Stimulated activated CD8-positive, alpha-beta memory T cell treated with anti-CD3 and anti-CD28 coated beads, Interleukin-15, amount 100 ng/mL, for 4 hours (primary cell): ENCODE measurements around the gene ARHGEF17.
"Not testable (repeated sequence)": the region's sequence is repeated elsewhere in the genome, so short reads cannot be mapped to it uniquely, and the experiment has no call there.

Source experiments
- DNase-seq, 2 donors: peaks; one replicate each; pipeline ENCODE4 v3.0.0-alpha.2; 2020; ENCODE audit warnings: low read depth in 2 of 2

The ARHGEF17 gene

DNA sequence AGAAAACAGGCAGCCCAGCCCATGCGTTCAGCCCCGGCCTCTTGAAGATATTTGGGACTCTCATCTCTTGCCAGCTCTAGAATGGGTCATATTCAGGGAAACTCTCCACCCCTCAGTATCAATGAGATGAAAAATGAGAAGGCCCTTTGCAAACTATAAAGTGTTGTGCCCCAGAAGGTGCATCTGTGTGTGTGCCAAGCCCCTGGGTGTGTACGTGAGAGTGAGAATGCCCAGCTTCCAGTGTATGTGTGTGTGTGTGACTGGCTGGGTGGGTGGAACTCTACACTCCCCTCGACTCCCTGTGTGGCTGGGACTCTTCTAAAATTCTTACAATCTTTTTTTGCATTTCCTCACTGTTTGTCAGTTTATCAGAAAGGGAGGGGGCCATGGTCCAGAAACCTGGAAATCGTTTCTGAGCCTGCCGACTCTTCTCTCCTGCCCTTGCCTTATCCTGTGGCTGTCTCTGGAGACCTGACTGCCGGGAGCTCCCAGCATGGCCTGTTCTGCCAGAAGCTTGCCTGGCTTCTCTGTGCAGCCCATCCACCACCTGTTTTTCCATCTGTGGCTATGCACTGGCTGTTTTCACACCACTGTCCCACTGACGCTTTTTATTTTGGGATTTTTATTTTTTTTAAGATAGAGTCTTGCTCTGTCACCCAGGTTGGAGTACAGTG lies 34.7 kb upstream of the ARHGEF17 start:
- DNase-seq = no peak

DNA sequence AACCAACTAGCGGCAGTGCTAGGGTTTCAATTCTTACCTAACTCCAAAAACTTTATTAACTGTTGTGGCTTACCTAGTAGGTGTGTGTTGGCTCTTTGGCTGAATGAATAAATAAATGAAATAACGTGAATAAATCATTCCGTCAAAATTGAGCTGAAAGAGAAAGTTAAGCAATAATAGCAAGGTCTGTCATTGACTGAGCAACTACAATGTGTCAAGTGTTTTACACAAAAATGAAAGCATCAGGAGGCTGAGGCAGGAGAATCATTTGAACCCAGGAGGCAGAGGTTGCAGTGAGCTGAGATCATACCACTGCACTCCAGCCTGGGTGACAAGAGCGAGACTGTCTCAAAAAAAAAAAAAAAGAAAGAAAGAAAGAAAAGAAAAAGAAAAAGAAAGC lies 33.9 kb upstream of the ARHGEF17 start:
- DNase-seq = not testable (repeated sequence)

DNA sequence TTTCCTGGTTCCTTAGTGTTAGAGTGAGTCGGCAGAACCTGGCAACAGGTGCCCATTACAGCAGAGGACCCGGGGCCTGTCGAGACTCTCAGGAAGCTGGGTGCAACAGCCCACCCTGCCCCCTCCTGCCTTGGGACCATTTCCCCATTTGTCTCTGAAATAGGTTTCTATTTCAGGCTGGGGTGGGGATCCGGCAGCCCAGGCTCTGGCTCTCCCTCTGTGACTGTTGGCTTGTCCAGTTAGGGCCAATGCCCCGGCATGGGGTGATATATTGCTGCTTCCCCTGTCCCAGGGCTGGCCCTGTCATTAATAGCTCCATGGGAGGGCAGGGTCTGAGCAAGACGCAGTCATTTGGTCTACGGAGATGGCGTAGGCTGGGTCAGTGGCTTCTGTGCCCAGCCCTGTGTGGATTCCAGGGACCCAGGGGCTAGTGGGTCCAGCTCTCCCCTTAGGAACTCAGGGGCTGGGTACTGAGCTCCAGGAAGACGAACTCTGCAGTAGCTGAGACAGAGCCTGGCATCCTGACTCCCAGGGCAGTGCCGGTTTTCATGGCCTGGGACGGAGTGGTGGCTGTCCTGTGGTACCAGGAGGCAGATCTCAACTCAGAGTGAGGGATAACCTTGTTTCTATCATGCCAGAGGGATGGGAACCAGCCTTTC lies 33.2 kb upstream of the ARHGEF17 start:
- DNase-seq = no peak

DNA sequence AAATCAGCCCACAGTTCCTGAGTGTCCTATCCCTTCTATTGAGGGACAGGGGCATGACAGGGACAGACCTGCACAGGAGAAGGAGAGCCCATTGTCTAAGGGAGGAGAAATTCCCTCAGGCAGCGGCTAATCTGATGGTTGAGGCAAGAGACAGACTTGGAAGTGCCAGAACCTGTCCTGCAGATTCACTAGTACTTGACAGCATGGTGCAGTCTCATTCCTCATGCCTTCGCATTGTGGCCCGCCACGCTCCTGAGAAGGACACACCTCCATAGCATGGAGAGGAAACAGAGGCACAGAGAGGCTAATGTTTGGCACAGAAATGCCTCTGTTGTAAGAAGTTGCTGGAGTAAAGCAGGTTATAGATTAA lies 32.7 kb upstream of the ARHGEF17 start:
- DNase-seq = no peak

DNA sequence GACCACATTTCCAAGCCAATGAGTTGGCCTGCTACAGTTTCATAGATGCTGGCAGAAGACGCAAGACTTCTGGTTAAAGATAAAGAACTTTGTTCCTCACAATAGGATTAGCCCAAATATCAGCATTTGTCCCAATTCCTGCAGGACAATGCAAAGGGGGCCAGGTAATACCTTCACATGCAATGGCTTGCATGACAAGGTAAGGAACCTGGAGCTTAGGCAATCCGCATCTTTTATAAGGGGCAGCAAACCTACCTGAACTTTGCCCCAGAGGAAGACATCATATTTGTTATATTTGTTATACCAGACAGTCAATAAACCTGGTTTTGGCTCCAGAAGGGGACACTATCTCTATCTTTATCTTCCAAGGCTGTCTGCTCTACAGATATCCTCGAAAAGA lies 30.6 kb upstream of the ARHGEF17 start:
- no peak for DNase-seq

DNA sequence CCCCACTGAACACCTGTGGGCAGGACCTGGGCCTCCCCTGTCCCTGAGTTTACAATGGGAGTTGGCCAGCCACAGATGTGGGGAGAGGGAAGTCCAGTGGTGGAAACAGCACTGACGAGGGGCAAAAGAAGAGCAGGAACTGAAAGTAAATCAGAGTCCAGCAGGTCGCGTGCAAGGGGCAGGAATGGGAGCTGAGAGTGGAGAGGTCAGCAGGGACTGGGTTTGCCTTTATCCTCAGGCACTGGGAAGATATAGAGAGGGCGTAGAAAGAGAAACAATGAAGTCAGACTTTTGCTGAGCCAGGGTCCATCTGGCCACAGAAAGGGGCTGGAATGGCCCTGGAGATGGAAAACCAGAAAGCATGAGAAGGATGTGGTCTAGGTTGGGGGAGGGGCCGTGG lies 27.4 kb upstream of the ARHGEF17 start:
- no peak for DNase-seq

DNA sequence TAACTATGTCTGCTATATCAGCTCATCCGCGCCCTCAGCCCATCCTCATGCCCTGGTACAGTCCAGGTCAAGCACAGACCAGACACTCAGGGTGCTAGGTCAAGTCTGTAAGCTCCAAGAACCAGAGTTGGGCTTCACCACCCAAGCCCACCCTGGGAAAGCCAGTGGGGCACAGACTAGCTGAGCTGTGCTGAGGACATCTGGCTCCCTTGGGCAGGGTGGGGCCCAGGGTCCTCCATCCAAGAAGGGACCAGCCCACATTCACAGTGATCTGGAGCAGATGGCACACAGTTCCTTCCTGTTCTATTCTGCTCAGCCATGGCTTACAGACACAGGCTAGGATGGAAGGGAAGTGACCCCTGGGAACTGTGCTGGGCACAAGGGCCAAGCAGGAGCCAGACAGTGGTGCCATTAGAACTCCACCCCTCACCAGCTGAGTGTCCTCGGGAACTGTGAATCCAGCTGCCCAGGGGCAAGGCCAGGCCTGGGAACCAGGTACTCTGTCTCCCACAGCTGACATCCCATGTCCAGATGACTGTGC lies 26.8 kb upstream of the ARHGEF17 start:
- DNase-seq = no peak

DNA sequence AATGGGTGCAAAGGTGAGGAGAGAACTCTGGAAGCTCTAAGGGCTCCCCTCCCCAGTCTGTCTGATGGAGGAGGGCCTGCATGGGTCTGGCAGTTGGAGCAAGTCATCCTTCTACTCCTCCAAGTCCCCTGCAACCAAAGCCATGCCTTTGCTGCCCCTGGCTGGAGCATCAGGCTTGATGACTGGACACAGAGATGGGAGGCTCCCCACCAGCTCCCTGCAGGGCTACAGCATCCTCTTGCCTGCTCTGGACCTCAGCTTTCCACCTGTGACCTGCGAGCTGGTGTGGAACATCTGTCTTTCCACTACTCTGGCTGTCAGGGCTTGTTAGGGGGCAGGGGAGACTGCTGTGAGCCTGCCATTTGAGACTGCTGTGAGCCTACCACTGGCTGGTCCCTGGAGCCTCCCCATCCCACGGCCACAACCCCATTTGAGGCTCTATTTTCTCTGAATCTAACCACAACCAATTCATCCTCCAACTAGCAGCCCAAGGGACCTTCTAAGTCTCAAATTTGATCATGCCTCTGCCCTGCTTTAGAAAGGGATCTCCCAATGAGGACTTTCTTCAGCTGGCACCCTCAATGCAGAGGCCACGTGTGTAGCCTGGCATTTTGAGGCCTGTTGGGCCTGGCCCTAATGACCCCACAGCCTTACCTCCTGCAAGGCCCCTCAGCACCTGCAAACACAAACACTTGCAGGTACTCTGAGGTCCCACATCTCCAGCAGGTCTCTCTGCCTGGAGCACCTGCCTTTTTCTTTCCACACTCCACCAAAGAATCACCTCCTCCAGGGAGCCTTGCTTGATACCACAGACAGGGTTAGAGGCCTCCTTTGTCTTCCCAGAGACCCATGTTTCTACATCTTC lies 26.0 kb upstream of the ARHGEF17 start:
- no peak for DNase-seq

DNA sequence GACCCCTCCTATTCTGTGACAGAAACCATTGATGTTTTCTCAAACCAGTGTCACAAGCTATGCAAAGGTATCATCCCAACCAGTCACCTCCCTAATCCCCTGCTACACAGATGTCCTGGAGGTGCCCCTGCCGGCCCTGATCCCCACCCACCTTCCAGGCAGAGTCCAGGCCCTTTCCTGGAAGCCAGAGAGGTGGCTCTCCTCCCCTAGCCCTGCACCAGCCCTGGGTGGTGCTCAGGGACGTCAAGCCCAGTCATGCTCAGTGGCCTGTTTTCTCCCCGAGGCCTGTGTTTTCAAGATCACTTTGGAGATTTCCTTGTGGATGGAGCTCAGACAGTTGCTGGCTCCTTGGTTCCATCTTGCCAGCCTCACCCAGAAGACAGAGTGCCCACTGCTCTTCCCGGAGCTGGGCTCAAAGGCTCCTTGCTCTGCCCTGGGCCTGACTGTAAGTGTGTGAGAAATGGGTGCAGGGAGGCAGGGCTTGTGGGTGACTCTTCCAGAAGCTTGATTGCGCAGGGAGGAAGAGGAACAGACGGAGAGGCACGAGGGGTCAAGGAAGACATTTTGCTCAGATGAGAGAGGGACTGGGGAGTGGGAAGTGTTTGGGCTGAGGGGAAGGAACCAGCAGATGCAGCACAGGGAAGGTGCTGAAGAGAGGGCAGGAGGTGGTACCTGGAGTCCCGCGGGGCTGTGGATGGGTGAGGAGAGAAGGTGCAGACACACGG lies 24.6 kb upstream of the ARHGEF17 start:
- no peak for DNase-seq

DNA sequence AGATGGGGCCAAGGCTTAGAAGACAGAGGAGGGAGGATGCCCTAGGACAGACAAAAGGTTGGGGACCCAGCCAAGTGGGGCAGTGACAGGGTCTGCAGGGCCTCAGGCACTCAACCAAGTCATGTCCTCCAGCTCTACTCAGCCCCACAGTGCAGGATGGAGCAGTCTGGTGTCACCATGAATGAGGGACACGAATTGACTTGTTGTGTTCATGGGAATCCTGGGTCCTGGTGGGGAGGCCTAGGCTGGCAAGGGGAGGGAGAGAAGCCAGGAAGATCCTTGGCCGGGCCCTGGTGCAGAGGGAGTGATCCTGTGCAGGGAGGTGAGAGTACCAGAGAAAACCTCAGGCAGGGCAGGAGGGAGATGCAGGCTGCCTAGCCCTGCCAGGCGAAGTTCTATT lies 24.0 kb upstream of the ARHGEF17 start:
- no peak for DNase-seq

DNA sequence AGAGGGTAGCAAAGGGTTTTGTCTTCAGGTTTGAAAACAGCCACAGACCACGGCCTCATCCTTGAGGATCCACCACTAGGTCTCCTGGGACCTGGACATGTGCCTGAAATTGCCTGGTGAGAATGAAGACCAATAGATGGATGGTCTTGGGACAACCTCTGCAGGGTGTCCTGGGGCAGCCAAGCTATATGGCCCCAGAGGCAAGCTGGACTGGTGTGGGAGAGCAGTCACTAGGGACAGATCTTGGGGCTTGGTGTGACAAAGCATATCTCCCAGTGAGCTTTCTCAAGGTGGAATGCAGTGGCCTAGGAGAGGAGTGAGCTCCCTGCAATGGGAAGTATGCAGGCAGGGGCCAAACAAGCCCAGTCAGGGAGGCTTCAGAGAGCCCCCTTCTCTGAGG lies 22.4 kb upstream of the ARHGEF17 start:
- no peak for DNase-seq

DNA sequence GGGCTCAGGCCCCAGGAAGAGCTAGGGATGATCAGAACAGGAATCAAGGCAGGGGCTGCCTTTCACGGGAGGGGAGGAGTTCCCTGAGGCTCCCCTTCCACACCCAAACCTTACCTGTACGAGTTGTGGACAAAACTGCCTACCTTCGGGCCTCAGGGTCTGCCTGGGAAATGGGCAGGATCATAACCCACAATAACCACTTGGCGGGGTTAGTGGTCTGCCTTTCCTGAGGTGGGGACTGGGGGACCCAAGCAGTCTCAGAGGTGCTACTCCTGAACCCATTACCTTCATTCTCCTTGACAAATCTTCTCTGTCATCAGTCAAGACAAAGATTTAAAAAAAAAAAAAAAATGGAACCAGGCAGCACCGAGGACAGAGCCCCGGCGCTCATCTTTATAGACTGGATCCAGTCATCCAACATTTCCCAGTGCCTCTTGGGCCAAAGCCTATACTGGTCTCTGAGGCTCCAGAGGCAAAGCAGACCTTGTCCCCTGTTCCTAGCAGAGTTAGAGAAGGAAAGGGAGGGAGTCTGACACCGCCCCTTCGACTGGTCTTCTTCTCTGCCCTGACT lies 21.8 kb upstream of the ARHGEF17 start:
- DNase-seq = no peak

DNA sequence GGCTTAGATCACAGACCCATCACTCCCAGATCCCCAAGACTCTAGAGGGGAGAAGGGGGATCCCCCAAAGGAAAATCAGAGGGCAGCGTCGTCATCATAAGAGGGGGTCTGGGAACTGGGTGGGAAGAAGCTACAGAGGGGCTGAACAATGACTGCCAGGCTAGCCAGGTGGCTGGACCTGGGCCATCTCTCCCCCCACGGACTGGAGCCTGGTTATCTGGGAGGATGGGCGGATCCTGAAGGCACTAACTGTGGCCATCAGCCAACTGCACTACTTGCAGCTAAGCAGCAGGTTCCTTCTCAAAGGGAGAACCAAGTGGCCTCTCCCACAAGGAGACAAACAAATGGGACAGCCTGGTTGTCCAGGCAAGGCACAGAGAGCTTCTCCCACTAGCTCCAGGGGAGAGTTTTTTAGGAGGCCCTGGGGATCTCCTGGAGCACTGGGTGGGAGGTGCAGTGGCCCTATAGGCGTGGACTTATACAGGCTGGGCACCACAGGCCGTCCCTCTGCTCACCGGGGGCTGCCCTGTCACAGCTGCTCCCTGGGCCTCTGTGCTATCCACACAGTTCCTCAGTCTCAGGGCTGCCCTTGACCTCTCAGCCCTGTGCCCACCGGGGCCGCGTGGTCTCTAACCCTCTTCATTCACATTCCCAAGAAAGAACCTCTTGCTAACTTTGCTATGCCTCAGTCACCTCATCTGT lies 20.5 kb upstream of the ARHGEF17 start:
- no peak for DNase-seq

DNA sequence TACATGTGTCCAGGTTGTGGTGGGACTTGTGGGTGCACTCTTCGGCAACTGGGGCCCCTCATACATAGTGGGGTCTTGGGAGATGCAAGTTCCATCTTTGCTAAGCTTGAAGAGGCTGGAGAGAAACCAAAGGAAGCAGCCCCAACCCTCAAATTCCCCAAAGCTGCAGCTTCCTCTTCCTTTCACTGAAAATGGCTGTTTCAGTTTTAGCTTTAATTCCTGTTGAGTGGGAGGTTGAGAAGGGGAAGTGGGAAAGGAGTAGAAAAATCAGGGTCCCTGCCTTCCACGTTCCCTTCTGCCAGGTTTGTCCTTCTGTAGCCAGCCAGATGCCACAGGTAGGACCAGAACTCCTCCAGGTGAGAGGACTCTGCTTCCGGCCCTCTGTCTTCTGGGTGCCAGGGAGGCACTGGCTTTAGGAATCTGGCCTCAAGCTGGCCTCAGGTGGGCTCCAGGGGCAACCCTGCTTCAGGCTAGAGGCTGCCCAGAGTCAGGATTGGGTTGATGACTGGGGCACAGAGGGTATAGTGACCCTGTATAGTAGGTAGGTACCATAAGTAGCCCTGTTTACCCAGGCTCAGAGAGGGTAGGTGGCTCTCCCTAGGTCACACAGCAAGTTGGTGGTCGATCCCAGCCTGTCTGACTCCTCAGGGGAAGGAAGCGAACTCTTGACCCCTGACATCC lies 19.7 kb upstream of the ARHGEF17 start:
- DNase-seq = no peak

DNA sequence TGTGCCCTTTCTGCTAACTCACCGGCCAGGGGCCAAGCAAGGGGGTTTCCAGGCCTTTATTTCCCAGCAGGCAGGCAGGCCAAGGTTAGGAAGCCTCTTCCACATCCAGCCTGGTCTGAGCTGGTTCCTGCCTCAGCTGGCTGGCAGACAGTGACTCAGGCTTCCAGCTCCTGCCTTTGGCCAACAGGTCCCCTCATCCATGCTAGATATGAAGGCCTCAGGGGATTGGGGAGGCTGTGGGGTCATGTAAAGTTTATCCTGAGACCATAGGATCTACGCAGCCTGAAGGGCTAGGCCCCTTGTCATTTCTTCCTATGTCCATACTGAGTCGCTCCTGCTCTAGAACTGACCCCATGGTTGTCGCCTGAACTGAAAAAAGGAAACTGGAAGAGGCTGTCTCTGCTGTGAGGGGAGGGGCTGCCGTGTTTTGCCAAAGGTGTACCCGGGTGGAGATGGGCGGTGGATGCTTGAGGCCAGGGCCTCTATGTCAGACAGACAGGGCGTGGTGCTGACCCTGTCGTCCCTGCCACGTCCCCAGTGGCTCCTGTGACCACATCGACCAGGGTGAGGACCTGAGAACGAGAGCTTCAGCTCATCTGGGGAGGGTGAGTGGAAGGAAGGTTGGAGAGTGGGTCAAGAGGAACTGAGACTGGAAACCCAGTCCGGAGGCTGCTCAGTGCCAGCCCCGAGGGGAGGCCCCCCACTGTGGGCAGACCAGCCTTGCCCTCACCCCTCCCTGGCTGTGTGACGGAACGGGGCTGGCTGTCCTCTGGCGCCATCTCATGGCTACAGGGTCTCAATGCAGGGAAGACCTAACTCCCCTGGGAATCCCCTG lies 19.0 kb upstream of the ARHGEF17 start:
- DNase-seq = no peak

DNA sequence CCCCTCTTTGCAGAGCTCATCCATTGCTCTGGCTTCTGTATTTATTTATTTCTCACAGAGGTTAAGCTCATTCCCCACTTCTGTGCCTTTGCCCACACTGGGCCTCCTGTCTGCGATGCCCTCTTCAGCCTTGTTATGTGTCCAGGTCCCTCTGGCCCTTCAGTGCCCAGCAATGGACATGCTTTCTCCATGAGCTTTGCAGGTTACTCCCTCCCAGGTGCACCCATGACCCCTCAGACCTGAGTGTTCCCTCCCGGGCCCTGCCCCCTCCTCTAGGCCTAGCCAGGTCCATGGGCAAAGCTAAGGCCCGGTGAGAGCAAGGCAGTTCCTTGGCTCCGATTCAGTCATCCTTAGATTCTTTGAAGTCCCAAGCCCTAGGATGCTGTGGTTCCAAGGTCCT lies 17.5 kb upstream of the ARHGEF17 start:
- DNase-seq = no peak

DNA sequence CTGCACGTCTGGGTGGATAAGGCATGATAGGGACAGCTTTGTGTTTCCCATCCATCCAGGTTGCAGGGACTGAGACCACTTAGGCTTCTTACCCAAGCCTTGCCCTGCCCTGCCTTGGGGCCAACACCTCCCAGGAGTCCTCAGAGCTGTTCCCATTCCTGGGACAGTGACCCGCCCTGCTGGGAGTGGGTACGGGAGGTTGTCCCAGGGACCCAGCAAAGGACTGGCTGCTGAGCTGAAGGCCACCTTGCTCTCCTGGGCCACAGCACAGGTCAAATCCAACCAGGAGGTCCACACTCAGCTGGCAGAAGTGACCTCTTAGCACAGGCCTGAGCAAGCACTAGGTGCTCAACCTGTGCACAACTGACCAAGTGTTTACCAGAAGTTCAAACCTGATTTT lies 16.9 kb upstream of the ARHGEF17 start:
- no peak for DNase-seq

DNA sequence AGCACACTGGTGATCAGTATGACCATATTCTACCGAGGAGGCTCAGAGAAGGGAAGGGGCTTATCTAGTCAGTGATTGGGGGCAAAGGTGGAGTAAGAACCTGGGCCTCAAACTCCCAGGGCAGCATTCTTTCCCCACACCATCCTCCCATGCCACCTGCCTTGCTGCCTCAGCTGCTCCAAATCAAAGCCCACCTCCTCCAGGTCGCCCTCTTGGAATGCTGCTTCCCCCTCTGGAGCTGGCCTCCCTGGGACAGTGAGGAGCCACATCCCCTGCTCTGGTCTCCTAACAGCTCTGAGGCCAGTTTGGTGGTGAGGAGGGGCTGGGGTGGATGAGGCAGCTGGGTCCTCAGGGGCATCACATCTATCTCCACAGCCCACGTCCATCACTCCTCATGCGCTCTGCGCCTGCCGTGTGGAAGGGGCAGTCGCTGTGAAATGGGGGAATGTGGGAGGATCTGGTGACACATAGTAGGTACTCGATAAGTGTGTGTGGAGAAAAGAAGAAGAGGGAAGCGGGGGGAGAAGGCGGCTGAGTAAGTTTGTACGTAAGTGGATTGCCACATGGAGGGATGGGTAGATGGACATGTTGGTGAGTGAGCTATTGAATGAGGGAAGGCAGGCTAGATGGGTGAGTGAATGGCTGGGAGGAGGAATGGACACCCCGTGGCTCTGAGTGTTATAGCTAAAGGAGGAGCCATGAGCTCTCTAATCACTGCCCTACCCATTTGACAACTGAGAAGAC lies 16.1 kb upstream of the ARHGEF17 start:
- DNase-seq = no peak

DNA sequence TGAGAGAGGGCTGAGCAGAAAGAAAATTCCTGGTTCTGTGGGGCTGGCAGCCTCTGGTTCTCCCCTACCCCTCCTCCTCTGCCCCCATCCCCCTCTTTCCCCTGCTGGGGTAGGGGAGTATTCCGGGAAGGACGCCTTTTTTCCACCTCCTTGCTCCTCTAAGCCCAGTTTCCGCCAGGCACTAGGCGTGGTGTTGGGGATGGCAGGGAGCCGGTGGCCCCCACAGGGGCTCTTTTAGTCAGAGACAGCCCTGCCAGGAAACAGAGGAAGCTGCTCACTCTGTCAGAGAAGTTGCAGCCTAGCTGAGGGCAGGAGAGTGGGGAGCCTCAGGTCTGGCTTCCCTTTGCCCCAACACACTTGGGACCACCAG lies 15.6 kb upstream of the ARHGEF17 start:
- no peak for DNase-seq
